ENCODE results near the gene OR10V1. TPM values are rescaled to one million over a fixed set of nuclear protein-coding genes. Genes with fewer than 3 reads are reported as not detected.

Gene OR10V1
- total RNA-seq, 1 experiment from 2014 or later, result not detected

DNA sequence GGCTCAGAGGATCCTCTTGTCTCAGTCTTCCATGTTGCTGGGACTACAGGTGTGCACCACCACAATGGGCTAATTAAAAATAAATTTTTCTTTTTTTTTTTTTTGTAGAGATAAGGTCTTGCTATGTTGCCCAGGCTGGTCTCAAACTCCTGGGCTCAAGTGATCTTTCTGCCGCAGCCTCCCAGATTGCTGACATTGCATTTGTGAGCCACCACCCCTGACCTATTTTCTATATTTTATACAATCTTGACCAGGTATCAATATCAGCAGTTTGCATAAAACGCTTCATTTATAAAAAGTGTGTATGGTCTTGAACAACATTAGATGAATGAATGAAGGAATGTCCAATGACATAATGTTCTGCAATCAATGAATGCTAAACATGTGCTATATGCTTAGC is 32.5 kb upstream of the OR10V1 start:
- Histone ChIP-seq H3K9me3 (ENCODE audit: control insufficient read depth, insufficient read depth, low read depth, low read length) (no peaks in the 10 kb centered on the region), H3K36me3 (ENCODE audit: control insufficient read depth, insufficient read depth, low read length) (no peaks in the 10 kb centered on the region), H3K4me3 (ENCODE audit: low read depth in 2 of 2, low read length in 2 of 2) (no peak overlapping the region), H3K27ac (ENCODE audit: low read length) (no peak overlapping the region), H3K27me3 (ENCODE audit: control insufficient read depth, insufficient read depth, low read length) (no peaks in the 10 kb centered on the region), H3K4me1 (ENCODE audit: control insufficient read depth, insufficient read depth, low read length) (no peaks in the 10 kb centered on the region)
- DNase-seq (ENCODE audit: low read depth, low spot score) (no peak), ATAC-seq (no peak)
- POLR2A ChIA-PET, result no interaction called here
- TF ChIP-seq, protein P1, sequence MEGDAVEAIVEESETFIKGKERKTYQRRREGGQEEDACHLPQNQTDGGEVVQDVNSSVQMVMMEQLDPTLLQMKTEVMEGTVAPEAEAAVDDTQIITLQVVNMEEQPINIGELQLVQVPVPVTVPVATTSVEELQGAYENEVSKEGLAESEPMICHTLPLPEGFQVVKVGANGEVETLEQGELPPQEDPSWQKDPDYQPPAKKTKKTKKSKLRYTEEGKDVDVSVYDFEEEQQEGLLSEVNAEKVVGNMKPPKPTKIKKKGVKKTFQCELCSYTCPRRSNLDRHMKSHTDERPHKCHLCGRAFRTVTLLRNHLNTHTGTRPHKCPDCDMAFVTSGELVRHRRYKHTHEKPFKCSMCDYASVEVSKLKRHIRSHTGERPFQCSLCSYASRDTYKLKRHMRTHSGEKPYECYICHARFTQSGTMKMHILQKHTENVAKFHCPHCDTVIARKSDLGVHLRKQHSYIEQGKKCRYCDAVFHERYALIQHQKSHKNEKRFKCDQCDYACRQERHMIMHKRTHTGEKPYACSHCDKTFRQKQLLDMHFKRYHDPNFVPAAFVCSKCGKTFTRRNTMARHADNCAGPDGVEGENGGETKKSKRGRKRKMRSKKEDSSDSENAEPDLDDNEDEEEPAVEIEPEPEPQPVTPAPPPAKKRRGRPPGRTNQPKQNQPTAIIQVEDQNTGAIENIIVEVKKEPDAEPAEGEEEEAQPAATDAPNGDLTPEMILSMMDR (IDR thresholded peaks at IDR 0.05), result no peak
- no peak for TF ChIP-seq POLR2AphosphoS5 (IDR thresholded peaks at IDR 0.05; ENCODE audit: low read depth, low read length)
- TF ChIP-seq, protein P2, sequence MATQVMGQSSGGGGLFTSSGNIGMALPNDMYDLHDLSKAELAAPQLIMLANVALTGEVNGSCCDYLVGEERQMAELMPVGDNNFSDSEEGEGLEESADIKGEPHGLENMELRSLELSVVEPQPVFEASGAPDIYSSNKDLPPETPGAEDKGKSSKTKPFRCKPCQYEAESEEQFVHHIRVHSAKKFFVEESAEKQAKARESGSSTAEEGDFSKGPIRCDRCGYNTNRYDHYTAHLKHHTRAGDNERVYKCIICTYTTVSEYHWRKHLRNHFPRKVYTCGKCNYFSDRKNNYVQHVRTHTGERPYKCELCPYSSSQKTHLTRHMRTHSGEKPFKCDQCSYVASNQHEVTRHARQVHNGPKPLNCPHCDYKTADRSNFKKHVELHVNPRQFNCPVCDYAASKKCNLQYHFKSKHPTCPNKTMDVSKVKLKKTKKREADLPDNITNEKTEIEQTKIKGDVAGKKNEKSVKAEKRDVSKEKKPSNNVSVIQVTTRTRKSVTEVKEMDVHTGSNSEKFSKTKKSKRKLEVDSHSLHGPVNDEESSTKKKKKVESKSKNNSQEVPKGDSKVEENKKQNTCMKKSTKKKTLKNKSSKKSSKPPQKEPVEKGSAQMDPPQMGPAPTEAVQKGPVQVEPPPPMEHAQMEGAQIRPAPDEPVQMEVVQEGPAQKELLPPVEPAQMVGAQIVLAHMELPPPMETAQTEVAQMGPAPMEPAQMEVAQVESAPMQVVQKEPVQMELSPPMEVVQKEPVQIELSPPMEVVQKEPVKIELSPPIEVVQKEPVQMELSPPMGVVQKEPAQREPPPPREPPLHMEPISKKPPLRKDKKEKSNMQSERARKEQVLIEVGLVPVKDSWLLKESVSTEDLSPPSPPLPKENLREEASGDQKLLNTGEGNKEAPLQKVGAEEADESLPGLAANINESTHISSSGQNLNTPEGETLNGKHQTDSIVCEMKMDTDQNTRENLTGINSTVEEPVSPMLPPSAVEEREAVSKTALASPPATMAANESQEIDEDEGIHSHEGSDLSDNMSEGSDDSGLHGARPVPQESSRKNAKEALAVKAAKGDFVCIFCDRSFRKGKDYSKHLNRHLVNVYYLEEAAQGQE (IDR thresholded peaks at IDR 0.05; ENCODE audit: insufficient read depth in 1 of 2, low read depth in 2 of 2, low read length in 1 of 2), result no peak
- TF ChIP-seq TCF7L2 (IDR thresholded peaks at IDR 0.05; ENCODE audit: low read depth, low read length), result no peak
- TF ChIP-seq SIN3A (IDR thresholded peaks at IDR 0.05; ENCODE audit: borderline replicate concordance, insufficient read depth, low read depth, low read length), result no peak
- in situ Hi-C loops (cut with HindIII; ENCODE audit: low pct_unique_long_range_greater_than_20kb, low sequenced_read_pairs) (no loop called here), intact Hi-C loops (cut with micrococcal nuclease; ENCODE audit: unreplicated experiment) (no loop called here)
- CTCF ChIA-PET, result no interaction called here
- no TSS peak for BruUV-seq (replicated peaks)

DNA sequence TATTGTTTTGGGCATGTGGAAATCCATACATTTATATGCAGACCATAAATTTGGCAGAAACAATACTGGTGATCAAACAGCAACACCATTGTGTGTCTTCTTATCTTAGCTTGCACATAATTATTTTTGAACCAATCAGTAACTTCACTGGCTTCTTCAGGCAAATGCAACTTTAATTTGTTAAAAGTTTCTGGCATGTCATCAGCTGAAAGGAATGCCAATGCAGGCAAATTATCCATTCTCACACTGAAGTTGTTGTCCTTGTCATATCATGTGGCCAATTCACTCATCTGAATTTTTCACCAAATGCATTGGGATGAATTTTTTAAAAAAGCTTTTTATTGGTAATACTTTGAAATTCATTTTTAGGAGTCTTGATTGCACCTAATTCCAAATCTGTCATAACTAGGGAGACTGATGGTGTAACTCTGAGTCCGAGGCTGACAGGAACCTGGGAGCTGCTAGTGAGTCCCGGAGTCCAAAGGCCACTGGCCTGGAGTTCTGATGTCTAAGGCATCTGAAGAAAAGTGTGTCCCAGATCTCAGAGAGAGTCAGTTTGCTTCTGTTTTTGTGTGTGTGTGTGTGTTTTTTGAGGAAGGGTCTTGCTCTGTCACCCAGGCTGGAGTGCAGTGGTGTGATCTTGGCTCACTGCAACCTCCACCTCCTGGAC is 17.4 kb upstream of the OR10V1 start:
- no peaks in the 10 kb centered on the region for H3K4me1 ChIP-seq (ENCODE audit: control insufficient read depth, insufficient read depth, low read length)
- no peak for TF ChIP-seq TCF7L2 (IDR thresholded peaks at IDR 0.05; ENCODE audit: low read depth, low read length)
- TF ChIP-seq, protein P2 (IDR thresholded peaks at IDR 0.05; ENCODE audit: insufficient read depth in 1 of 2, low read depth in 2 of 2, low read length in 1 of 2), result no peak
- TF ChIP-seq, protein P1 (IDR thresholded peaks at IDR 0.05), result no peak
- no peak for TF ChIP-seq SIN3A (IDR thresholded peaks at IDR 0.05; ENCODE audit: borderline replicate concordance, insufficient read depth, low read depth, low read length)
- TF ChIP-seq POLR2AphosphoS5 (IDR thresholded peaks at IDR 0.05; ENCODE audit: low read depth, low read length), result no peak
- no peak for ATAC-seq
- CTCF ChIA-PET, result no interaction called here
- intact Hi-C loops (cut with micrococcal nuclease; ENCODE audit: unreplicated experiment), result no loop called here
- POLR2A ChIA-PET, result no interaction called here
- no peaks in the 10 kb centered on the region for H3K9me3 ChIP-seq (ENCODE audit: control insufficient read depth, insufficient read depth, low read depth, low read length)
- in situ Hi-C loops (cut with HindIII; ENCODE audit: low pct_unique_long_range_greater_than_20kb, low sequenced_read_pairs), result no loop called here
- H3K27me3 ChIP-seq (ENCODE audit: control insufficient read depth, insufficient read depth, low read length), result no peaks in the 10 kb centered on the region
- H3K4me3 ChIP-seq (ENCODE audit: low read depth in 2 of 2, low read length in 2 of 2), result no peak overlapping the region
- H3K27ac ChIP-seq (ENCODE audit: low read length), result no peak overlapping the region
- DNase-seq (ENCODE audit: low read depth, low spot score), result no peak
- BruUV-seq (replicated peaks), result no TSS peak
- no peaks in the 10 kb centered on the region for H3K36me3 ChIP-seq (ENCODE audit: control insufficient read depth, insufficient read depth, low read length)
